Measurements from ENCODE around the gene ARMC8.

The ARMC8 gene

DNA sequence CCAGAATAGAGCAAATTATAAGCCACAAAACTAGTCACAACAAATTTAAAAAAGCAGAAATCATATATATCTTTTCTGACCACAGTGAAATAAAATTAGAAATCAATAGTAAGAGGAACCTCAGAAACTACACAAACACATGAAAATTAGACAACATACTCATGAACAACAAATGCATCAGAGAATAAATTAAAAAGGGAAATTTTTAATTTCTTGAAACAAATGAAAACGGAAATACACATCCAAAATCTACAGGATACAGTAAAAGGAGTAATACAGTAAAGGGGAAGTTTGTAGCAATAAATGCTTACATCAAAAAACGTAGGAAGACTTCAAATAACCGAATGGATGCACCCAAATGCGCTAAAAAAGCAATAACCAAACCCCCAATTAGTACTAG, 123.4 kb downstream of the ARMC8 start:
- ChIA-PET POLR2A (no interaction called here), CTCF (no interaction called here)
- DNase-seq (ENCODE audit: extremely low spot score) = no peak
- TF ChIP-seq, protein P1, sequence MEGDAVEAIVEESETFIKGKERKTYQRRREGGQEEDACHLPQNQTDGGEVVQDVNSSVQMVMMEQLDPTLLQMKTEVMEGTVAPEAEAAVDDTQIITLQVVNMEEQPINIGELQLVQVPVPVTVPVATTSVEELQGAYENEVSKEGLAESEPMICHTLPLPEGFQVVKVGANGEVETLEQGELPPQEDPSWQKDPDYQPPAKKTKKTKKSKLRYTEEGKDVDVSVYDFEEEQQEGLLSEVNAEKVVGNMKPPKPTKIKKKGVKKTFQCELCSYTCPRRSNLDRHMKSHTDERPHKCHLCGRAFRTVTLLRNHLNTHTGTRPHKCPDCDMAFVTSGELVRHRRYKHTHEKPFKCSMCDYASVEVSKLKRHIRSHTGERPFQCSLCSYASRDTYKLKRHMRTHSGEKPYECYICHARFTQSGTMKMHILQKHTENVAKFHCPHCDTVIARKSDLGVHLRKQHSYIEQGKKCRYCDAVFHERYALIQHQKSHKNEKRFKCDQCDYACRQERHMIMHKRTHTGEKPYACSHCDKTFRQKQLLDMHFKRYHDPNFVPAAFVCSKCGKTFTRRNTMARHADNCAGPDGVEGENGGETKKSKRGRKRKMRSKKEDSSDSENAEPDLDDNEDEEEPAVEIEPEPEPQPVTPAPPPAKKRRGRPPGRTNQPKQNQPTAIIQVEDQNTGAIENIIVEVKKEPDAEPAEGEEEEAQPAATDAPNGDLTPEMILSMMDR (IDR thresholded peaks at IDR 0.05; ENCODE audit: control extremely low read depth, extremely low read depth, low read depth, missing control alignments) = no peak

DNA sequence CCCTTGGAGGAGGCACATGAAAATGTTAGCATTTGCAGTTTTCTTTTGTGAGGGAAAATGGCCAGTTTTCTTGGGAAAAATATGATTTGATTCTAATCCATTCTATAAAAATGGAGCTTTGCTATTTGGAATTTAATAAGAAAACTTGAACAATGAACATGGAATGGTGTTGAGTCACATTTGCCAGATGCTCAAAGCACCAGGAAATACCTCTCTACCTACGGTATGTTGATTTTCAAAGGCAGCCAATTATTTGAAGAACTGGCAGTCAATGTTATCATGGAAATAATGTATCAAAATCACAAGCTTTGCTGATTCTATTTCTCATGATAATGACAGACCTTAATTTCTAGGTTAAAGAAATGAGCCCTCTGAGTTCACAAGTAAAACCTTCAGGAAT, 127.7 kb downstream of the ARMC8 start:
- ChIA-PET CTCF (interaction anchor here (1.1 to 1.4 kb wide), 3 partner anchors 13 to 20 kb away, joined by 3 read pairs; no protein-coding TSS in a partner anchor), POLR2A (no interaction called here)
- TF ChIP-seq, protein P1 (IDR thresholded peaks at IDR 0.05; ENCODE audit: control extremely low read depth, extremely low read depth, low read depth, missing control alignments) = no peak
- DNase-seq (ENCODE audit: extremely low spot score) = no peak

DNA sequence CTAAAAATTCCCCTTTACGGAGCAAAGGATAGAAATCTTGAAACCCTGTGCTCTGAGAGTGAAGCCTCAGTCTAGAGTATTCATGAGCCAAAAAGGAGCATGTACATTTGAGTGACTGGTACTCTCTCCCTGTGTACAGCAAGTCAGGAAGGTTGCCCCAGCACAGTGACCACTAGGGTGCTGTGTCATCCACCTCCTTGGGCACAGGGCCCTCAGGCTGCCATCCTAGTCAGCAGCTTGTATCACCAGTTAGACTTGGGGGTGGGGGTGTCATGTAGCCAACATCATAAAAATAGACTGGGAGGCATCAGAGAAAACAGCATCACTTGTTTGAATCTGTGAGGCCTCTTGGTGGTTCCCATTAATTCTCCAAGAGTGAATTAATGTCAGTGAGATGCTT, 130.6 kb downstream of the ARMC8 start:
- CTCF ChIA-PET = interaction anchor here (1.7 kb wide), 1 partner anchor 11 kb away, joined by 7 read pairs; no protein-coding TSS in a partner anchor
- POLR2A ChIA-PET = no interaction called here
- TF ChIP-seq, protein P1 (IDR thresholded peaks at IDR 0.05; ENCODE audit: control extremely low read depth, extremely low read depth, low read depth, missing control alignments) = no peak
- DNase-seq (ENCODE audit: extremely low spot score) = no peak

DNA sequence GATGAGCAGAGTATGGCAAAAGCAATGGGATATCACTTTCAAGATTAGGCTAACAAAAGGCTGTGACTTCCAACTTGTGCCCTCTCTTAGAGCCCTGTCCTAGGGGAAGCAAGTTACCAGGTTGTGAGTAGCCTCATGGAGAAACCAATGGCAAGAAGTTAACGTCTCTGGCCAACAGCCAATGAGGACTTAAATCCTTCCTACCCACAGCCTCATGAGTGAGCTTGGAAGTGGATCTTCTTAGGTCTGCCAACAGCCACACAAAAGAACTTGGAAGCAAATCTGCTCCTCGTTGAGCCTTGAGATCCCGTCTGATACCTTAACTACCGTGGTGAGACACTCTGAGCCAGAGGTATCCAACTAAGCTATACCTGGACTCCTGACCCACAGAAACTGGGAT, 136.9 kb downstream of the ARMC8 start:
- POLR2A ChIA-PET = no interaction called here
- CTCF ChIA-PET = interaction anchor here (1.6 kb wide), 1 partner anchor 11 kb away, joined by 3 read pairs; no protein-coding TSS in a partner anchor
- TF ChIP-seq, protein P1 (IDR thresholded peaks at IDR 0.05; ENCODE audit: control extremely low read depth, extremely low read depth, low read depth, missing control alignments) = no peak
- DNase-seq (ENCODE audit: extremely low spot score) = no peak

DNA sequence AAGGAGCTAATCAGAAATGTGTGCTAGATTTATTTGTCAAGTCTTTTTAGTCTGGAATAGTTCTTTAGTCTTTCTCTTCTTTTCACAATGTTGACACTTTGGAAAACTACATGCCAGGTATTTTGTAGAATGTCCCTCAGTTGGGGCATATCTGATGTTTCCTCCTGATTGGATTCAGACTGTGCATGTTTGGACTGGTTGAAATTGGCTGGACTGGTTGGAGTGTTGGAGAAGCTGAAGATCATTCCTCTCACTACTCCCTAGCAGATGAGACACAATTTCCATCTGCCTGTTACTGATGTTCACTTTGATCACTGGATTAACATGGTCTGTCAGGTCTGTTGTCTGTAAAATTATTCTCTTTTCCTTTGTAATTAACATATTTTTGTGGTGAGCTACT, 138.9 kb downstream of the ARMC8 start:
- CTCF ChIA-PET = interaction anchor here (0.9 to 1.8 kb wide), 3 partner anchors 14 to 56 kb away, joined by 3 to 4 read pairs (median 3); no protein-coding TSS in a partner anchor

DNA sequence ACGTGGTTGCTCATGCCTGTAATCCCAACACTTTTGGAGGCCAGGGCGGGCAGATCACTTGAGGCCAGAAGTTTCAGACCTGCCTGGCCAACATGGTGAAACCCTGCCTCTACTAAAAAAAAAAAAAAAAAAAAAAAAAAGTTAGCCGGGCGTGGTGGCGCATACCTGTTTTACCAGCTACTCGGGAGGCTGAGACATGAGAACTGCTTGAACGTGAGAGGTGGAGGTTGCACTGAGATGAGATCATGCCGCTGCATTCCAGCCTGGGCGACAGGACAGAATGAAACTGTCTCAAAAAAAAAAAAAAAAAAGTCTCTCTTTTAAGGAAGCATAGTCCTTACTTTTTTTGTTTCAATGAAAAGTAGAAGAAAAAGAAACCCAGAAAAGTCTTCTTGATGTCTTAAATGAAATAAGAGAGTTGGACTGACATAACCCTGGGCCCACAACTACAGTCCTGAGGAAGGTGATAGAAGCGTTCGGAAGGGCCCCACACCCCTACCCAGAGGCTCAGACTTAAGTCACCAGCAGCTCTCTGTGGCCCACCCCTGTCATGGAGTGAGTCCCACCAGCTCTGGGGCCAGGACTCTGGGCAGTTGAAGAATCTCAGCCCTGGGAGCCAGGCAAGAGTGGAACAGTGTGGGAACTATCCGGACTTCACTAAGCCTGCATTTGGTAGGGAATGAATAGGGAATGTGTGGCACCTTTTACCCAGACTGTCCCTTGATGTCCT, 139.9 kb downstream of the ARMC8 start:
- ChIA-PET CTCF (interaction anchor here (1.8 kb wide), 1 partner anchor 15 kb away, joined by 4 read pairs; no protein-coding TSS in a partner anchor), POLR2A (no interaction called here)
- DNase-seq (ENCODE audit: extremely low spot score) = no peak

More for the DNA sequence above, 138.9 kb downstream of the ARMC8 start:
- POLR2A ChIA-PET = interaction anchor here (0.6 kb wide), 1 partner anchor 102 kb away, joined by 6 read pairs; no protein-coding TSS in a partner anchor
- DNase-seq (ENCODE audit: extremely low spot score) = no peak
- TF ChIP-seq, protein P1 (IDR thresholded peaks at IDR 0.05; ENCODE audit: control extremely low read depth, extremely low read depth, low read depth, missing control alignments) = no peak

More for the DNA sequence above, 139.9 kb downstream of the ARMC8 start:
- TF ChIP-seq, protein P1 (IDR thresholded peaks at IDR 0.05; ENCODE audit: control extremely low read depth, extremely low read depth, low read depth, missing control alignments) = no peak

Data from GM10248 (cell line).